HCT116 (cell line): Measurements from ENCODE around the gene GPS2. TPM values are rescaled to one million over a fixed set of nuclear protein-coding genes. Genes with fewer than 3 reads are reported as not detected.
A peak's percentile ranks its signal among the peaks of the same experiment; 100 is the strongest.

Source experiments
- ATAC-seq: fragments of 200-7000 bp; cut with Tn5 transposase; 2 replicates; pipeline ENCODE4 v1.9.1; 2020; ENCODE audit warnings: mild to moderate bottlenecking, moderate library complexity
- BruUV-seq: library from RNA; stranded (reverse); fragments of 400-500 nt; replicated peaks from 2 replicates; lab custom pipeline; 2021; lab: Mats Ljungman, UMichigan
- CTCF ChIA-PET: fragments of 300-600 bp; sonication (Branson Sonifier 250); formaldehyde crosslinking; loops from one replicate; lab custom pipeline; 2021; ENCODE audit warnings: antibody characterized with exemption; lab: Charles Lee
- POLR2A ChIA-PET: fragments of 300-600, 350-600 bp; sonication (Branson Sonifier 250); formaldehyde crosslinking; loops from one replicate; lab custom pipeline; 2021; ENCODE audit warnings: antibody characterized with exemption; lab: Charles Lee
- RAD21 ChIA-PET, 2 experiments: fragments of 300-600 bp; sonication (Branson Sonifier 250); formaldehyde crosslinking; loops; one replicate each; lab custom pipeline; 2023; ENCODE audit warnings: low total read pairs in 2 of 2; ENCODE audit not compliant: uncharacterized antibody in 2 of 2, unreplicated experiment in 2 of 2, low non-redundant PET in 1 of 2; lab: Charles Lee
- DNase-seq: peaks from one replicate; pipeline ENCODE4 v3.0.0-alpha.2; 2010; ENCODE audit warnings: low read depth, low spot score
- H2AFZ ChIP-seq: fragments of 200-600 bp; shearing (Covaris generic), sonication (generic); 2 replicates; pipeline ENCODE4 v1.6.1; 2017; ENCODE audit warnings: low read depth, mixed run types, mixed read lengths, antibody characterized with exemption, low read length; ENCODE audit not compliant: poor library complexity, severe bottlenecking
- H3K27ac ChIP-seq: 2 replicates; pipeline ENCODE4 v1.5.1; 2012; ENCODE audit warnings: low read depth, low read length
- H3K27me3 ChIP-seq: fragments of 200-600 bp; sonication (generic); 2 replicates; pipeline ENCODE4 v1.6.1; 2016; ENCODE audit warnings: mixed run types, low read length, mixed read lengths; ENCODE audit not compliant: insufficient read depth
- H3K36me3 ChIP-seq, 2 experiments: fragments of 200-500 bp in 1 of 2; fragments of 200-600 bp in 1 of 2; sonication (Bioruptor generic) in 1 of 2; sonication (generic) in 1 of 2; 2 replicates each; pipeline versions ENCODE4 v1.5.1 to v1.6.1; 2014 to 2016; ENCODE audit warnings: low read length in 2 of 2, inconsistent platforms in 1 of 2, mixed read lengths in 1 of 2, mixed run types in 1 of 2; ENCODE audit not compliant: insufficient read depth in 2 of 2, control insufficient read depth in 1 of 2
- H3K4me1 ChIP-seq, 2 experiments: fragments of 200-600 bp in 1 of 2; sonication (generic) in 1 of 2; 2 replicates each; pipeline versions ENCODE4 v1.5.1 to v1.6.1; 2012 to 2017; ENCODE audit warnings: low read length in 2 of 2, inconsistent platforms in 1 of 2, mild to moderate bottlenecking in 1 of 2, mixed read lengths in 1 of 2, mixed run types in 1 of 2, moderate library complexity in 1 of 2; ENCODE audit not compliant: insufficient read depth in 2 of 2, control insufficient read depth in 1 of 2
- H3K4me2 ChIP-seq: fragments of 200-600 bp; sonication (generic); 2 replicates; pipeline ENCODE4 v1.6.1; 2017; ENCODE audit warnings: mixed run types, low read length, mixed read lengths
- H3K4me3 ChIP-seq, 2 experiments: fragments of 200-600 bp in 1 of 2; sonication (generic) in 1 of 2; replicated peaks in 1 of 2; 2 replicates each; pipeline ENCODE4 v1.5.1; 2011 to 2016; ENCODE audit warnings: low read length in 2 of 2, control low read depth in 1 of 2, low read depth in 1 of 2, mild to moderate bottlenecking in 1 of 2, mixed read lengths in 1 of 2, mixed run types in 1 of 2
- H3K79me2 ChIP-seq: fragments of 200-600 bp; sonication (generic); 2 replicates; pipeline ENCODE4 v1.6.1; 2017; ENCODE audit warnings: mild to moderate bottlenecking, mixed run types, low read length, moderate library complexity, mixed read lengths; ENCODE audit not compliant: insufficient read depth
- H3K9ac ChIP-seq: fragments of 200-600 bp; sonication (generic); 2 replicates; pipeline ENCODE4 v1.6.1; 2016; ENCODE audit warnings: low read length, mixed read lengths
- H3K9me2 ChIP-seq: fragments of 200-600 bp; sonication (generic), shearing (Covaris generic); 2 replicates; pipeline ENCODE4 v1.6.1; 2017; ENCODE audit warnings: mixed run types, mild to moderate bottlenecking, moderate library complexity; ENCODE audit not compliant: insufficient read depth
- H3K9me3 ChIP-seq, 2 experiments: fragments of 200-500 bp in 1 of 2; fragments of 200-600 bp in 1 of 2; sonication (Bioruptor generic) in 1 of 2; sonication (generic) in 1 of 2; 2 replicates each; pipeline ENCODE4 v1.6.1; 2014 to 2017; ENCODE audit warnings: low read length in 2 of 2, mixed read lengths in 2 of 2, inconsistent platforms in 1 of 2, low read depth in 1 of 2, mild to moderate bottlenecking in 1 of 2, mixed run types in 1 of 2, moderate library complexity in 1 of 2; ENCODE audit not compliant: control insufficient read depth in 1 of 2, insufficient read depth in 1 of 2
- H4K20me1 ChIP-seq: fragments of 200-600 bp; sonication (generic), shearing (Covaris generic); 2 replicates; pipeline ENCODE4 v1.6.1; 2017; ENCODE audit warnings: mixed run types, mild to moderate bottlenecking, moderate library complexity; ENCODE audit not compliant: insufficient read depth
- CBX3 ChIP-seq: IDR thresholded peaks from 2 replicates; pipeline ENCODE4 v1.6.1; 2012; ENCODE audit warnings: low read depth
- CEBPB ChIP-seq: IDR thresholded peaks from 2 replicates; pipeline ENCODE4 v1.6.1; 2012; ENCODE audit warnings: low read depth
- EGR1 ChIP-seq: IDR thresholded peaks from 2 replicates; pipeline ENCODE4 v1.6.1; 2012; ENCODE audit warnings: low read depth
- JUND ChIP-seq: IDR thresholded peaks from 2 replicates; pipeline ENCODE4 v1.6.1; 2012
- RAD21 ChIP-seq: IDR thresholded peaks from 2 replicates; pipeline ENCODE4 v1.6.1; 2012; ENCODE audit warnings: low read depth, mild to moderate bottlenecking
- SIN3A ChIP-seq: IDR thresholded peaks from 2 replicates; pipeline ENCODE4 v1.6.1; 2012; ENCODE audit warnings: low read depth
- SP1 ChIP-seq: IDR thresholded peaks from 2 replicates; pipeline ENCODE4 v1.6.1; 2012; ENCODE audit warnings: low read depth
- YY1 ChIP-seq: IDR thresholded peaks from 2 replicates; pipeline ENCODE4 v1.6.1; 2011; ENCODE audit warnings: low read length, low read depth, moderate library complexity, mild to moderate bottlenecking; ENCODE audit not compliant: insufficient replicate concordance; ENCODE audit errors: extremely low read depth
- ZNF274 ChIP-seq: fragments of 200-500 bp; sonication (Bioruptor generic); IDR thresholded peaks from 2 replicates; pipeline ENCODE4 v1.6.1; 2014; ENCODE audit warnings: mild to moderate bottlenecking, low read depth, low read length, inconsistent platforms
- intact Hi-C: fragments of 100-400 bp; cut with micrococcal nuclease; formaldehyde crosslinking; loops from 2 replicates; pipeline ENCODE4 v1.10.0; 2022
- total RNA-seq: library from RNA; stranded (reverse); gene quantifications from one replicate; pipeline ENCODE4 v1.2.1, GENCODE V29; 2021; ENCODE audit not compliant: unreplicated experiment
- TF ChIP-seq, protein P1 (sequence below): IDR thresholded peaks from 2 replicates; pipeline ENCODE4 v1.6.1; 2011; ENCODE audit warnings: mild to moderate bottlenecking, low read length, moderate library complexity; ENCODE audit not compliant: insufficient replicate concordance; ENCODE audit errors: extremely low read depth
- TF ChIP-seq, protein P2 (sequence below): IDR thresholded peaks from 2 replicates; pipeline ENCODE4 v1.6.1; 2012; ENCODE audit warnings: low read depth

The GPS2 gene
- total RNA-seq, 1 experiment from 2014 or later: 61.3 TPM

DNA sequence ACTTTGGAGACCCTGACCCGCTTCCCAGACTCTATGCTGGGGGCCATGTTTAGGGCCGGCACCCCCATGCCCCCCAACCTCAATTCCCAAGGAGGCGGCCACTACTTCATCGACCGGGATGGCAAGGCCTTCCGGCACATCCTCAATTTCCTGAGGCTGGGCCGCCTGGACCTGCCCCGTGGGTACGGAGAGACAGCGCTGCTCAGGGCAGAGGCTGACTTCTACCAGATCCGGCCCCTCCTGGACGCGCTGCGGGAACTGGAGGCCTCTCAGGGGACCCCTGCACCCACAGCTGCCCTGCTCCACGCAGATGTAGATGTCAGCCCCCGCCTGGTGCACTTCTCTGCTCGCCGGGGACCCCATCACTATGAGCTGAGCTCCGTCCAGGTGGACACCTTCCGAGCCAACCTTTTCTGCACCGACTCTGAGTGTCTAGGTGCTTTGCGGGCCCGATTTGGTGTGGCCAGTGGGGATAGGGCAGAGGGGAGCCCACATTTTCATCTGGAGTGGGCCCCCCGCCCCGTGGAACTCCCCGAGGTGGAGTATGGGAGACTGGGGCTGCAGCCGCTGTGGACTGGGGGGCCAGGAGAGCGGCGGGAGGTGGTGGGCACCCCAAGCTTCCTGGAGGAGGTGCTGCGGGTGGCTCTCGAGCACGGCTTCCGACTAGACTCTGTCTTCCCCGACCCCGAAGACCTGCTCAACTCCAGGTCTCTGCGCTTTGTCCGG, 37.9 kb upstream of the GPS2 start:
- peak overlapping the region; percentile 99 for H3K27ac ChIP-seq
- no peaks in the 10 kb centered on the region for H3K9me3 ChIP-seq
- TF ChIP-seq, protein P1, sequence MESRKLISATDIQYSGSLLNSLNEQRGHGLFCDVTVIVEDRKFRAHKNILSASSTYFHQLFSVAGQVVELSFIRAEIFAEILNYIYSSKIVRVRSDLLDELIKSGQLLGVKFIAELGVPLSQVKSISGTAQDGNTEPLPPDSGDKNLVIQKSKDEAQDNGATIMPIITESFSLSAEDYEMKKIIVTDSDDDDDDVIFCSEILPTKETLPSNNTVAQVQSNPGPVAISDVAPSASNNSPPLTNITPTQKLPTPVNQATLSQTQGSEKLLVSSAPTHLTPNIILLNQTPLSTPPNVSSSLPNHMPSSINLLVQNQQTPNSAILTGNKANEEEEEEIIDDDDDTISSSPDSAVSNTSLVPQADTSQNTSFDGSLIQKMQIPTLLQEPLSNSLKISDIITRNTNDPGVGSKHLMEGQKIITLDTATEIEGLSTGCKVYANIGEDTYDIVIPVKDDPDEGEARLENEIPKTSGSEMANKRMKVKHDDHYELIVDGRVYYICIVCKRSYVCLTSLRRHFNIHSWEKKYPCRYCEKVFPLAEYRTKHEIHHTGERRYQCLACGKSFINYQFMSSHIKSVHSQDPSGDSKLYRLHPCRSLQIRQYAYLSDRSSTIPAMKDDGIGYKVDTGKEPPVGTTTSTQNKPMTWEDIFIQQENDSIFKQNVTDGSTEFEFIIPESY: no peak
- TF ChIP-seq YY1 (no peak), EGR1 (no peak), CBX3 (no peak), SIN3A (no peak), RAD21 (no peak), JUND (no peak), SP1 (no peak), CEBPB (no peak), ZNF274 (no peak)
- TF ChIP-seq, protein P2, sequence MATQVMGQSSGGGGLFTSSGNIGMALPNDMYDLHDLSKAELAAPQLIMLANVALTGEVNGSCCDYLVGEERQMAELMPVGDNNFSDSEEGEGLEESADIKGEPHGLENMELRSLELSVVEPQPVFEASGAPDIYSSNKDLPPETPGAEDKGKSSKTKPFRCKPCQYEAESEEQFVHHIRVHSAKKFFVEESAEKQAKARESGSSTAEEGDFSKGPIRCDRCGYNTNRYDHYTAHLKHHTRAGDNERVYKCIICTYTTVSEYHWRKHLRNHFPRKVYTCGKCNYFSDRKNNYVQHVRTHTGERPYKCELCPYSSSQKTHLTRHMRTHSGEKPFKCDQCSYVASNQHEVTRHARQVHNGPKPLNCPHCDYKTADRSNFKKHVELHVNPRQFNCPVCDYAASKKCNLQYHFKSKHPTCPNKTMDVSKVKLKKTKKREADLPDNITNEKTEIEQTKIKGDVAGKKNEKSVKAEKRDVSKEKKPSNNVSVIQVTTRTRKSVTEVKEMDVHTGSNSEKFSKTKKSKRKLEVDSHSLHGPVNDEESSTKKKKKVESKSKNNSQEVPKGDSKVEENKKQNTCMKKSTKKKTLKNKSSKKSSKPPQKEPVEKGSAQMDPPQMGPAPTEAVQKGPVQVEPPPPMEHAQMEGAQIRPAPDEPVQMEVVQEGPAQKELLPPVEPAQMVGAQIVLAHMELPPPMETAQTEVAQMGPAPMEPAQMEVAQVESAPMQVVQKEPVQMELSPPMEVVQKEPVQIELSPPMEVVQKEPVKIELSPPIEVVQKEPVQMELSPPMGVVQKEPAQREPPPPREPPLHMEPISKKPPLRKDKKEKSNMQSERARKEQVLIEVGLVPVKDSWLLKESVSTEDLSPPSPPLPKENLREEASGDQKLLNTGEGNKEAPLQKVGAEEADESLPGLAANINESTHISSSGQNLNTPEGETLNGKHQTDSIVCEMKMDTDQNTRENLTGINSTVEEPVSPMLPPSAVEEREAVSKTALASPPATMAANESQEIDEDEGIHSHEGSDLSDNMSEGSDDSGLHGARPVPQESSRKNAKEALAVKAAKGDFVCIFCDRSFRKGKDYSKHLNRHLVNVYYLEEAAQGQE: no peak
- POLR2A ChIA-PET: no interaction called here
- H3K9me2 ChIP-seq: no peaks in the 10 kb centered on the region
- ATAC-seq: no peak
- no peaks in the 10 kb centered on the region for H3K36me3 ChIP-seq
- CTCF ChIA-PET: interaction anchor here (0.9 to 2.0 kb wide), 2 partner anchors 24 to 207 kb away, joined by 3 to 7 read pairs; partner anchors contain the start of gene NEURL4
- peaks cover 32% of the 10 kb centered on the region for H3K79me2 ChIP-seq
- no peak for DNase-seq
- 0 out of 2 replicates have a peak, but pooled peaks cover 4% of the 10 kb centered on the region for H4K20me1 ChIP-seq
- H3K4me2 ChIP-seq: peak overlapping the region; percentile 80
- H2AFZ ChIP-seq: no peak overlapping the region
- intact Hi-C loops: loop anchor here (5.0 kb wide), 1 partner anchor 306 kb away; no protein-coding TSS in a partner anchor
- RAD21 ChIA-PET: no interaction called here
- BruUV-seq: no TSS peak
- H3K9ac ChIP-seq: peak overlapping the region; percentile 88
- peak overlapping the region; percentile 79 to 89 for H3K4me3 ChIP-seq
- H3K27me3 ChIP-seq: no peaks in the 10 kb centered on the region
- H3K4me1 ChIP-seq: peaks cover 29 to 69% of the 10 kb centered on the region in 2 experiments
